HCT116 (cell line): ENCODE measurements around the gene MCRIP1. TPM values are rescaled to one million over a fixed set of nuclear protein-coding genes. Genes with fewer than 3 reads are reported as not detected.

ENCODE experiments used
- ATAC-seq: fragments of 200-7000 bp; cut with Tn5 transposase; 2 replicates; pipeline ENCODE4 v1.9.1; 2020; ENCODE audit warnings: mild to moderate bottlenecking, moderate library complexity
- BruUV-seq: library from RNA; stranded (reverse); fragments of 400-500 nt; replicated peaks from 2 replicates; lab custom pipeline; 2021; lab: Mats Ljungman, UMichigan
- CTCF ChIA-PET: fragments of 300-600 bp; sonication (Branson Sonifier 250); formaldehyde crosslinking; loops from one replicate; lab custom pipeline; 2021; ENCODE audit warnings: antibody characterized with exemption; lab: Charles Lee
- POLR2A ChIA-PET: fragments of 300-600, 350-600 bp; sonication (Branson Sonifier 250); formaldehyde crosslinking; loops from one replicate; lab custom pipeline; 2021; ENCODE audit warnings: antibody characterized with exemption; lab: Charles Lee
- RAD21 ChIA-PET, 2 experiments: fragments of 300-600 bp; sonication (Branson Sonifier 250); formaldehyde crosslinking; loops; one replicate each; lab custom pipeline; 2023; ENCODE audit warnings: low total read pairs in 2 of 2; ENCODE audit not compliant: uncharacterized antibody in 2 of 2, unreplicated experiment in 2 of 2, low non-redundant PET in 1 of 2; lab: Charles Lee
- DNase-seq: peaks from one replicate; pipeline ENCODE4 v3.0.0-alpha.2; 2010; ENCODE audit warnings: low read depth, low spot score
- H2AFZ ChIP-seq: fragments of 200-600 bp; shearing (Covaris generic), sonication (generic); 2 replicates; pipeline ENCODE4 v1.6.1; 2017; ENCODE audit warnings: low read depth, mixed run types, mixed read lengths, antibody characterized with exemption, low read length; ENCODE audit not compliant: poor library complexity, severe bottlenecking
- H3K27ac ChIP-seq: 2 replicates; pipeline ENCODE4 v1.5.1; 2012; ENCODE audit warnings: low read depth, low read length
- H3K27me3 ChIP-seq: fragments of 200-600 bp; sonication (generic); 2 replicates; pipeline ENCODE4 v1.6.1; 2016; ENCODE audit warnings: mixed run types, low read length, mixed read lengths; ENCODE audit not compliant: insufficient read depth
- H3K36me3 ChIP-seq, 2 experiments: fragments of 200-500 bp in 1 of 2; fragments of 200-600 bp in 1 of 2; sonication (Bioruptor generic) in 1 of 2; sonication (generic) in 1 of 2; 2 replicates each; pipeline versions ENCODE4 v1.5.1 to v1.6.1; 2014 to 2016; ENCODE audit warnings: low read length in 2 of 2, inconsistent platforms in 1 of 2, mixed read lengths in 1 of 2, mixed run types in 1 of 2; ENCODE audit not compliant: insufficient read depth in 2 of 2, control insufficient read depth in 1 of 2
- H3K4me1 ChIP-seq, 2 experiments: fragments of 200-600 bp in 1 of 2; sonication (generic) in 1 of 2; 2 replicates each; pipeline versions ENCODE4 v1.5.1 to v1.6.1; 2012 to 2017; ENCODE audit warnings: low read length in 2 of 2, inconsistent platforms in 1 of 2, mild to moderate bottlenecking in 1 of 2, mixed read lengths in 1 of 2, mixed run types in 1 of 2, moderate library complexity in 1 of 2; ENCODE audit not compliant: insufficient read depth in 2 of 2, control insufficient read depth in 1 of 2
- H3K4me2 ChIP-seq: fragments of 200-600 bp; sonication (generic); 2 replicates; pipeline ENCODE4 v1.6.1; 2017; ENCODE audit warnings: mixed run types, low read length, mixed read lengths
- H3K4me3 ChIP-seq, 2 experiments: fragments of 200-600 bp in 1 of 2; sonication (generic) in 1 of 2; replicated peaks in 1 of 2; 2 replicates each; pipeline ENCODE4 v1.5.1; 2011 to 2016; ENCODE audit warnings: low read length in 2 of 2, control low read depth in 1 of 2, low read depth in 1 of 2, mild to moderate bottlenecking in 1 of 2, mixed read lengths in 1 of 2, mixed run types in 1 of 2
- H3K79me2 ChIP-seq: fragments of 200-600 bp; sonication (generic); 2 replicates; pipeline ENCODE4 v1.6.1; 2017; ENCODE audit warnings: mild to moderate bottlenecking, mixed run types, low read length, moderate library complexity, mixed read lengths; ENCODE audit not compliant: insufficient read depth
- H3K9ac ChIP-seq: fragments of 200-600 bp; sonication (generic); 2 replicates; pipeline ENCODE4 v1.6.1; 2016; ENCODE audit warnings: low read length, mixed read lengths
- H3K9me2 ChIP-seq: fragments of 200-600 bp; sonication (generic), shearing (Covaris generic); 2 replicates; pipeline ENCODE4 v1.6.1; 2017; ENCODE audit warnings: mixed run types, mild to moderate bottlenecking, moderate library complexity; ENCODE audit not compliant: insufficient read depth
- H3K9me3 ChIP-seq, 2 experiments: fragments of 200-500 bp in 1 of 2; fragments of 200-600 bp in 1 of 2; sonication (Bioruptor generic) in 1 of 2; sonication (generic) in 1 of 2; 2 replicates each; pipeline ENCODE4 v1.6.1; 2014 to 2017; ENCODE audit warnings: low read length in 2 of 2, mixed read lengths in 2 of 2, inconsistent platforms in 1 of 2, low read depth in 1 of 2, mild to moderate bottlenecking in 1 of 2, mixed run types in 1 of 2, moderate library complexity in 1 of 2; ENCODE audit not compliant: control insufficient read depth in 1 of 2, insufficient read depth in 1 of 2
- H4K20me1 ChIP-seq: fragments of 200-600 bp; sonication (generic), shearing (Covaris generic); 2 replicates; pipeline ENCODE4 v1.6.1; 2017; ENCODE audit warnings: mixed run types, mild to moderate bottlenecking, moderate library complexity; ENCODE audit not compliant: insufficient read depth
- ATF3 ChIP-seq: IDR thresholded peaks from 2 replicates; pipeline ENCODE4 v1.6.1; 2012
- CBX3 ChIP-seq: IDR thresholded peaks from 2 replicates; pipeline ENCODE4 v1.6.1; 2012; ENCODE audit warnings: low read depth
- CTCF ChIP-seq, 3 experiments: fragments of 200-600 bp in 1 of 3; sonication (generic) in 1 of 3; IDR thresholded peaks in 2 of 3; conservative IDR thresholded peaks in 1 of 3; 2 replicates each; pipeline ENCODE4 v1.5.1; 2012 to 2017; ENCODE audit warnings: low read depth in 2 of 3, low read length in 2 of 3, antibody characterized with exemption in 1 of 3, borderline replicate concordance in 1 of 3, control low read depth in 1 of 3, mild to moderate bottlenecking in 1 of 3, mixed read lengths in 1 of 3, mixed run types in 1 of 3, moderate library complexity in 1 of 3; ENCODE audit not compliant: insufficient read depth in 1 of 3
- ELF1 ChIP-seq: IDR thresholded peaks from 2 replicates; pipeline ENCODE4 v1.6.1; 2012; ENCODE audit warnings: low read depth, borderline replicate concordance
- FOSL1 ChIP-seq: IDR thresholded peaks from 2 replicates; pipeline ENCODE4 v1.6.1; 2012; ENCODE audit warnings: low read depth
- JUND ChIP-seq: IDR thresholded peaks from 2 replicates; pipeline ENCODE4 v1.6.1; 2012
- POLR2A ChIP-seq: IDR thresholded peaks from 2 replicates; pipeline ENCODE4 v1.7.0; 2011; ENCODE audit warnings: borderline replicate concordance; ENCODE audit not compliant: insufficient read depth, insufficient read length; ENCODE audit errors: extremely low read depth
- RAD21 ChIP-seq: IDR thresholded peaks from 2 replicates; pipeline ENCODE4 v1.6.1; 2012; ENCODE audit warnings: low read depth, mild to moderate bottlenecking
- SP1 ChIP-seq: IDR thresholded peaks from 2 replicates; pipeline ENCODE4 v1.6.1; 2012; ENCODE audit warnings: low read depth
- TCF7L2 ChIP-seq: IDR thresholded peaks from 2 replicates; pipeline ENCODE4 v1.7.0; 2011; ENCODE audit warnings: borderline replicate concordance, inconsistent platforms; ENCODE audit not compliant: insufficient read depth, insufficient read length; ENCODE audit errors: extremely low read depth
- ZBTB33 ChIP-seq: IDR thresholded peaks from 2 replicates; pipeline ENCODE4 v1.6.1; 2011; ENCODE audit warnings: mild to moderate bottlenecking, low read length, moderate library complexity; ENCODE audit not compliant: insufficient replicate concordance; ENCODE audit errors: extremely low read depth
- ZFX ChIP-seq: fragments of 450-650 bp; IDR thresholded peaks from 2 replicates; pipeline ENCODE4 v1.6.1; 2017
- ZNF274 ChIP-seq: fragments of 200-500 bp; sonication (Bioruptor generic); IDR thresholded peaks from 2 replicates; pipeline ENCODE4 v1.6.1; 2014; ENCODE audit warnings: mild to moderate bottlenecking, low read depth, low read length, inconsistent platforms
- intact Hi-C: fragments of 100-400 bp; cut with micrococcal nuclease; formaldehyde crosslinking; loops from 2 replicates; pipeline ENCODE4 v1.10.0; 2022
- total RNA-seq: library from RNA; stranded (reverse); gene quantifications from one replicate; pipeline ENCODE4 v1.2.1, GENCODE V29; 2021; ENCODE audit not compliant: unreplicated experiment
- TF ChIP-seq, protein P1 (sequence below): IDR thresholded peaks from 2 replicates; pipeline ENCODE4 v1.6.1; 2012

MCRIP1 gene
- total RNA-seq, 1 experiment from 2014 or later = 59.2 TPM

GRCh38 chr17:81806461-81807209 is 26.5 kb downstream of the MCRIP1 start:
- Histone ChIP-seq H3K9me2 (no peaks in the 10 kb centered on the region), H3K9me3 (no peaks in the 10 kb centered on the region), H3K4me3 (no peak overlapping the region), H3K4me2 (no peak overlapping the region)
- RAD21 ChIA-PET = interaction anchor here in 1 of 2 experiments (0.6 kb wide), 1 partner anchor 530 kb away, joined by 4 read pairs; no protein-coding TSS in a partner anchor
- POLR2A ChIA-PET = no interaction called here
- CTCF ChIA-PET = no interaction called here
- intact Hi-C loops = no loop called here
- TF ChIP-seq RAD21 (no peak), CTCF (IDR thresholded peaks at IDR 0.05 in 2 of 3, conservative IDR thresholded peaks at IDR 0.05 in 1 of 3; ENCODE audit: borderline replicate concordance in 1 of 3, insufficient read depth in 1 of 3, low read depth in 2 of 3, low read length in 2 of 3) (no peak), POLR2A (no peak), ZFX (no peak), ELF1 (no peak), ZNF274 (no peak), TCF7L2 (no peak), SP1 (no peak), FOSL1 (no peak), CBX3 (no peak), ATF3 (no peak), JUND (no peak), ZBTB33 (no peak)
- TF ChIP-seq, protein P1, sequence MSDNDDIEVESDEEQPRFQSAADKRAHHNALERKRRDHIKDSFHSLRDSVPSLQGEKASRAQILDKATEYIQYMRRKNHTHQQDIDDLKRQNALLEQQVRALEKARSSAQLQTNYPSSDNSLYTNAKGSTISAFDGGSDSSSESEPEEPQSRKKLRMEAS = no peak
- TF ChIP-seq, all 23 proteins: peak for 0
- BruUV-seq = no TSS peak
- Histone ChIP-seq H3K36me3 (no peaks in the 10 kb centered on the region), H3K79me2 (no peaks in the 10 kb centered on the region), H2AFZ (no peak overlapping the region), H4K20me1 (no peaks in the 10 kb centered on the region), H3K9ac (no peak overlapping the region), H3K27ac (no peak overlapping the region), H3K4me1 (peaks cover 0 to 6% of the 10 kb centered on the region in 2 experiments; a peak in 2 of 4 replicates), H3K27me3 (peaks cover 13% of the 10 kb centered on the region; the same call in 1 of the 2 replicates)
- DNase-seq (no peak), ATAC-seq (peak; percentile 18; the same call in 1 of the 2 replicates)
